ENCODE measurements around the gene ZNF564. TPM values are rescaled to one million over a fixed set of nuclear protein-coding genes. Genes with fewer than 3 reads are reported as not detected.

Gene ZNF564
- polyA plus RNA-seq, 3 donors: 1.0 to 8.4 (median 8.4) TPM

- Mint-ChIP-seq H3K4me1 (no peaks in the 10 kb centered on the region), H3K9me3 (peaks cover 57 to 91% (median 65%) of the 10 kb centered on the region in 7 donors), H3K36me3 (peaks cover 47 to 60% of the 10 kb centered on the region in 2 donors), H3K27ac (no peak overlapping the region), H3K27me3 (ENCODE audit: low read depth in 3 of 3) (peaks cover 0 to 2% (median 1%) of the 10 kb centered on the region in 3 donors), H3K4me3 (no peak overlapping the region)
- Histone ChIP-seq H3K27me3 (ENCODE audit: control insufficient read depth in 2 of 2, insufficient read depth in 2 of 2, low read length in 2 of 2) (no peaks in the 10 kb centered on the region), H3K9ac (ENCODE audit: insufficient read depth, low read length, poor library complexity, severe bottlenecking) (no peak overlapping the region), H4K20me1 (ENCODE audit: insufficient read depth, low read length) (no peaks in the 10 kb centered on the region), H3K79me2 (ENCODE audit: insufficient read depth, low read length) (no peaks in the 10 kb centered on the region), H3K4me1 (ENCODE audit: control insufficient read depth in 1 of 2, insufficient read depth in 2 of 2, low read length in 2 of 2) (no peaks in the 10 kb centered on the region), H3K4me3 (replicated peaks in 1 of 3; ENCODE audit: low read depth in 2 of 3, low read length in 3 of 3) (peak overlapping the region in 1 of 3 experiments; percentile 47), H3K4me2 (replicated peaks; ENCODE audit: extremely low read depth, low read length, poor library complexity, severe bottlenecking) (no peak overlapping the region), H3K9me3 (replicated peaks in 1 of 2; ENCODE audit: control insufficient read depth in 1 of 2, insufficient read depth in 1 of 2, low read length in 2 of 2) (peaks cover 72 to 82% of the 10 kb centered on the region in 2 donors), H3K36me3 (replicated peaks in 1 of 2; ENCODE audit: control insufficient read depth in 1 of 2, insufficient read depth in 2 of 2, low read length in 2 of 2) (peaks cover 35 to 60% of the 10 kb centered on the region in 2 donors), H2AFZ (ENCODE audit: insufficient read depth, low read depth, low read length, poor library complexity, severe bottlenecking) (no peak overlapping the region), H3K27ac (ENCODE audit: low read depth in 1 of 2, low read length in 2 of 2) (no peak overlapping the region)
- intact Hi-C loops (cut with micrococcal nuclease): no loop called here
- WGBS (ENCODE audit: insufficient coverage): no CpG with 5 or more reads among the region's 9 CpGs
- TF ChIP-seq CTCF (IDR thresholded peaks at IDR 0.05): no peak
- DNase-seq: no peak
Measured at GRCh38 chr19:12581100-12581499, 29.8 kb upstream of the ZNF564 start.

GRCh38 chr19:12580180-12580694 is 29.0 kb upstream of the ZNF564 start:
- 100% methylated on average over 3 of the region's 11 CpGs for WGBS (ENCODE audit: insufficient coverage)
- peaks cover 47 to 60% of the 10 kb centered on the region in 2 donors for H3K36me3 Mint-ChIP-seq

More at GRCh38 chr19:12580180-12580694, 29.0 kb upstream of the ZNF564 start:
- H3K27me3 ChIP-seq (ENCODE audit: control insufficient read depth in 2 of 2, insufficient read depth in 2 of 2, low read length in 2 of 2): no peaks in the 10 kb centered on the region
- Mint-ChIP-seq H3K4me1 (no peaks in the 10 kb centered on the region), H3K4me3 (no peak overlapping the region), H3K27ac (no peak overlapping the region), H3K9me3 (peaks cover 60 to 85% (median 66%) of the 10 kb centered on the region in 7 donors), H3K27me3 (ENCODE audit: low read depth in 3 of 3) (peaks cover 0 to 2% (median 1%) of the 10 kb centered on the region in 3 donors)
- no peak overlapping the region for H3K27ac ChIP-seq (ENCODE audit: low read depth in 1 of 2, low read length in 2 of 2)
- H4K20me1 ChIP-seq (ENCODE audit: insufficient read depth, low read length): no peaks in the 10 kb centered on the region
- intact Hi-C loops (cut with micrococcal nuclease): no loop called here
- H3K4me1 ChIP-seq (ENCODE audit: control insufficient read depth in 1 of 2, insufficient read depth in 2 of 2, low read length in 2 of 2): no peaks in the 10 kb centered on the region
- peaks cover 72 to 75% of the 10 kb centered on the region in 2 donors for H3K9me3 ChIP-seq (replicated peaks in 1 of 2; ENCODE audit: control insufficient read depth in 1 of 2, insufficient read depth in 1 of 2, low read length in 2 of 2)
- no peaks in the 10 kb centered on the region for H3K79me2 ChIP-seq (ENCODE audit: insufficient read depth, low read length)
- no peak overlapping the region for H3K9ac ChIP-seq (ENCODE audit: insufficient read depth, low read length, poor library complexity, severe bottlenecking)
- H3K4me3 ChIP-seq (replicated peaks in 1 of 3; ENCODE audit: low read depth in 2 of 3, low read length in 3 of 3): peak overlapping the region in 1 of 3 experiments; percentile 47
- no peak for TF ChIP-seq CTCF (IDR thresholded peaks at IDR 0.05)
- no peak overlapping the region for H2AFZ ChIP-seq (ENCODE audit: insufficient read depth, low read depth, low read length, poor library complexity, severe bottlenecking)
- no peak overlapping the region for H3K4me2 ChIP-seq (replicated peaks; ENCODE audit: extremely low read depth, low read length, poor library complexity, severe bottlenecking)
- no peak for DNase-seq
- H3K36me3 ChIP-seq (replicated peaks in 1 of 2; ENCODE audit: control insufficient read depth in 1 of 2, insufficient read depth in 2 of 2, low read length in 2 of 2): peaks cover 35 to 60% of the 10 kb centered on the region in 2 donors

All from CD14-positive monocyte (primary cell).